Heart left ventricle (tissue), 16 donors: Measurements from ENCODE around the gene MAP6. TPM values are rescaled to one million over a fixed set of nuclear protein-coding genes. Genes with fewer than 3 reads are reported as not detected.

Source experiments
- ATAC-seq, 4 donors: fragments of 200-7000 bp; cut with Tn5 transposase; one replicate each; pipeline ENCODE4 v1.9.1; 2020 to 2022; ENCODE audit warnings: moderate library complexity in 4 of 4, mild to moderate bottlenecking in 3 of 4, moderate number of reproducible peaks in 1 of 4
- DNase-seq, 5 donors: peaks; one replicate each; pipeline ENCODE4 v3.0.0-alpha.2; 2020
- H3K27ac ChIP-seq, 12 donors: fragments of 200-600 bp; sonication (generic) in 4 of 12; one replicate each; pipeline versions ENCODE4 v1.5.0 to v1.8.0; 2016 to 2022; ENCODE audit warnings: mild to moderate bottlenecking in 2 of 12
- H3K27me3 ChIP-seq, 9 donors: fragments of 200-600 bp; sonication (generic) in 2 of 9; one replicate each; pipeline versions ENCODE4 v1.5.1 to v1.8.0; 2016 to 2022; ENCODE audit warnings: mild to moderate bottlenecking in 3 of 9
- H3K36me3 ChIP-seq, 9 donors: fragments of 200-600 bp; sonication (generic) in 2 of 9; one replicate each; pipeline versions ENCODE4 v1.5.0 to v1.8.0; 2018 to 2022; ENCODE audit warnings: mild to moderate bottlenecking in 2 of 9
- H3K4me1 ChIP-seq, 12 donors: fragments of 200-600 bp; sonication (generic) in 4 of 12; one replicate each; pipeline versions ENCODE4 v1.5.0 to v1.8.0; 2016 to 2022; ENCODE audit warnings: mild to moderate bottlenecking in 3 of 12
- H3K4me3 ChIP-seq, 12 donors: fragments of 200-600 bp; sonication (generic) in 4 of 12; one replicate each; pipeline versions ENCODE4 v1.5.0 to v1.8.0; 2017 to 2022; ENCODE audit warnings: mild to moderate bottlenecking in 9 of 12, moderate library complexity in 4 of 12
- H3K9me3 ChIP-seq, 12 donors: fragments of 200-600 bp; sonication (generic) in 4 of 12; one replicate each; pipeline versions ENCODE4 v1.5.0 to v1.8.0; 2016 to 2022; ENCODE audit warnings: mild to moderate bottlenecking in 1 of 12
- POLR2A ChIP-seq, 2 donors: fragments of 450-650 bp; IDR thresholded peaks; one replicate each; pipeline ENCODE4 v1.6.1; 2017; ENCODE audit warnings: antibody characterized with exemption in 2 of 2, mild to moderate bottlenecking in 2 of 2, moderate library complexity in 2 of 2
- WGBS, 4 donors: extraction: QIAGEN DNeasy Blood & Tissue Kit in 2 of 4; methylation state at CpG; one replicate each; pipeline versions ENCODE4 v1.1.5 to v1.1.7; 2013 to 2018; 5-methylcytosine and 5-hydroxymethylcytosine counted together
- intact Hi-C, 10 donors: fragments of 100-400 bp; cut with DNase I; formaldehyde crosslinking; loops; one replicate each; pipeline versions ENCODE4 v1.11.1 to v1.14.2; 2022
- polyA plus RNA-seq, 2 donors: library from polyadenylated mRNA; stranded (reverse); fragments of 200-250 nt; gene quantifications; one replicate each; pipeline ENCODE4 v1.2.3, GENCODE V29; 2013
- total RNA-seq, 9 donors: library from RNA; depleted of rRNA in 2 of 9; stranded (reverse); fragments of >200 nt in 2 of 9; fragmentation: NEBNext Ultra II Directional in 3 of 9; extraction: Animal tissue kit (Norgen Biotek cat#: 25700) in 3 of 9; gene quantifications; one replicate each; pipeline versions ENCODE4 v1.1.0 to v1.2.4, GENCODE V29; 2016 to 2023
- TF ChIP-seq, protein P1 (sequence below), 12 donors: fragments of 200-600 bp; sonication (generic) in 4 of 12; IDR thresholded peaks; one replicate each; pipeline versions ENCODE4 v1.5.0 to v1.8.0; 2018 to 2022; ENCODE audit warnings: antibody characterized with exemption in 12 of 12, mild to moderate bottlenecking in 5 of 12
- donor health status: ischemic (EF 13 %, LVEDD 7.1; RV severe dilation, severe dysfunction).
- donor health status: healthy with polysubstance abuse.
- donor health status: DM: no; HTN: yes; CAD: no.
- donor health status: DM: no; HTN: no; CAD: no.
- donor health status: ischemic (EF 25% LVEDD 6.9; RV normal size, moderate dysfunction).
- donor health status: ischemic (EF 25% LVEDD 5.7; RV mildly dilated, moderate dysfunction).
- donor health status: healthy.
- donor health status: DM: yes; HTN: yes; CAD: no.
- donor health status: ischemic (EF 35%, LVEDD 5.7; RV mildly dilated, moderate dysfunction).
- donor health status: nonischemic (EF 11% LVEDD 7.7; RV severe dilation, severe dysfunction).
- donor health status: DM: yes; HTN: yes; CAD: no.
- donor health status: PGD.
- donor health status: ischemic (EF 29% LVEDD 5.4; RV normal size, mild dysfunction).
- donor health status: nonischemic (EF 23%, LVEDD 6.1; RV moderate dilation, normal function).

MAP6 gene
- total and polyA plus RNA-seq, 11 donors, result 0.98 to 10.0 (median 4.8) TPM

DNA sequence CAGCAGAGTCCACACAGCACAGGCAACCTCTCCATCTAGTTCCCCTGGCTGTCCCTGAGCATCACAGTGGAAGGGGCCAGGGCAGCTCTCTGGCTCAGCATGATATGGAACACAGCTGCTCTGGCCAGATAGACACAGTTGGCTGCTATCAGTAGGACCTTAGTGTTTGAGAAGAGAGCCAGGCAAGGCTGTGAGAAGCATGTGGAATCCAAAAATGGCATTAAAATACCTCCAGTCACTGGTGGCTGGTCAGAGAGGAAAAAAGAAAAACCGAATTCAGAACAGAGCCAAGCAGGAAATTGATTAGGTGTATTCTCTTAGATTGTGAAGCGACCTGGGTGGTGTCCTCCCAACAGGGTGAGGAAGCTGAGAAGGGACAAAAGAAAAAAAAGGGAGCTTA, 78.9 kb downstream of the MAP6 start:
- H3K27ac ChIP-seq, result peak overlapping the region in 2 of 12 donors; percentile 29 to 40
- DNase-seq, result peak in 3 of 5 donors; percentile 48 to 75 (median 58)
- H3K36me3 ChIP-seq, result no peaks in the 10 kb centered on the region
- WGBS, 4 donors, result 25 to 50% (median 34%) methylated on average over 2 of the region's 2 CpGs
- H3K9me3 ChIP-seq, result no peaks in the 10 kb centered on the region
- H3K27me3 ChIP-seq, result no peaks in the 10 kb centered on the region
- intact Hi-C loops, result loop anchor here in 2 of 10 donors (5.0 to 10.0 kb wide), 2 partner anchors 77 to 115 kb away; partner anchors contain the start of gene MAP6 (in 1 of the 2)
- no peak for TF ChIP-seq POLR2A (IDR thresholded peaks at IDR 0.05)
- TF ChIP-seq, protein P1, sequence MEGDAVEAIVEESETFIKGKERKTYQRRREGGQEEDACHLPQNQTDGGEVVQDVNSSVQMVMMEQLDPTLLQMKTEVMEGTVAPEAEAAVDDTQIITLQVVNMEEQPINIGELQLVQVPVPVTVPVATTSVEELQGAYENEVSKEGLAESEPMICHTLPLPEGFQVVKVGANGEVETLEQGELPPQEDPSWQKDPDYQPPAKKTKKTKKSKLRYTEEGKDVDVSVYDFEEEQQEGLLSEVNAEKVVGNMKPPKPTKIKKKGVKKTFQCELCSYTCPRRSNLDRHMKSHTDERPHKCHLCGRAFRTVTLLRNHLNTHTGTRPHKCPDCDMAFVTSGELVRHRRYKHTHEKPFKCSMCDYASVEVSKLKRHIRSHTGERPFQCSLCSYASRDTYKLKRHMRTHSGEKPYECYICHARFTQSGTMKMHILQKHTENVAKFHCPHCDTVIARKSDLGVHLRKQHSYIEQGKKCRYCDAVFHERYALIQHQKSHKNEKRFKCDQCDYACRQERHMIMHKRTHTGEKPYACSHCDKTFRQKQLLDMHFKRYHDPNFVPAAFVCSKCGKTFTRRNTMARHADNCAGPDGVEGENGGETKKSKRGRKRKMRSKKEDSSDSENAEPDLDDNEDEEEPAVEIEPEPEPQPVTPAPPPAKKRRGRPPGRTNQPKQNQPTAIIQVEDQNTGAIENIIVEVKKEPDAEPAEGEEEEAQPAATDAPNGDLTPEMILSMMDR (IDR thresholded peaks at IDR 0.05), result no peak
- ATAC-seq, result peak; percentile 82 to 93 (median 92)
- peaks cover 0 to 22% (median 1%) of the 10 kb centered on the region in 12 donors for H3K4me1 ChIP-seq
- no peak overlapping the region for H3K4me3 ChIP-seq

DNA sequence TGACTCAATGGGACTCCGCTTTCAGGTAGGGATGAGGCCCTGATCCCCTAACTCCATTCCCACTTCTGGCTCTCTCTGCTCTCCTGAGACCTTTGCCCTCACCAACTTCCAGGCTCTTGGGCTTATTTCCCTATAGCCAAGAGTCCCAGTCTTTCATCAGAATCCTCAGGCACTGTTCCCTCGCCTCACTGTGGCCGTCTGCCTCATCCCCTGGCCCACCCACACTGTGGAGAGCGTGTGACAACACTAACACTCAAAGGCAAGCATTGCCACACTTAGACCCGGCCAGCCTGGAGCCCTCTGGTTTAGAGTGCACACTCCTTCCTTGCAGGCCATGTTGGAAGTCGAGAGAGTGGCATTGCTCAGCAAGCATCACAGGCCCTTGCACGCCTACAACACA, 79.8 kb downstream of the MAP6 start:
- DNase-seq (no peak), ATAC-seq (no peak)
- TF ChIP-seq POLR2A (IDR thresholded peaks at IDR 0.05), result no peak
- TF ChIP-seq, protein P1 (IDR thresholded peaks at IDR 0.05), result no peak
- Histone ChIP-seq H3K36me3 (no peaks in the 10 kb centered on the region), H3K9me3 (no peaks in the 10 kb centered on the region), H3K4me3 (no peak overlapping the region), H3K27me3 (no peaks in the 10 kb centered on the region), H3K4me1 (peaks cover 0 to 30% (median 7%) of the 10 kb centered on the region in 12 donors), H3K27ac (peak overlapping the region in 1 of 12 donors; percentile 29)
- intact Hi-C loops, result no loop called here
- WGBS, 4 donors, result 87 to 90% (median 88%) methylated on average over 7 of the region's 7 CpGs

DNA sequence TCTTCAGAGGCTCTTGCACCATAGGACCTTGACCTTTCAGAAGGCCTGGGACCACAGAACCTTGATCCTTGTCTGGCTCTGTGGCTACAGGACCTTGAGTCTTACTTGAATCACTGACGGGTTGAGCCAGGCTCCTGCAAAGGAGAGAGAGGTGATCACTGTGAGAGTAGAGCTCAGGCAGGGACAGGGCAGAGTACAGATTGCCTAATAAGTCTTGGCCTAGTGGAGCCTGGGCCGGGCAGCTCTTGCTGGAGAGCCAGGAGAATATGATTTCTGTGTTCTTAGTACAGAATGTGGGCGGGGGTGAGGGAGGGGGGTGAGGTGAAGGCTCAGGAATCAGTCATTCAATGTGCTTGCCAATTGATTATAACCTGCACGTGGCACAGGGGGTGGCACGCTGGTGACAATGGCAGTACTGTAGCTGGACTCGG, 80.8 kb downstream of the MAP6 start:
- no peaks in the 10 kb centered on the region for H3K36me3 ChIP-seq
- WGBS, 4 donors, result 83 to 97% (median 92%) methylated on average over 6 of the region's 6 CpGs
- TF ChIP-seq, protein P1 (IDR thresholded peaks at IDR 0.05), result no peak
- TF ChIP-seq POLR2A (IDR thresholded peaks at IDR 0.05), result no peak
- no peaks in the 10 kb centered on the region for H3K27me3 ChIP-seq
- peaks cover 0 to 35% (median 11%) of the 10 kb centered on the region in 12 donors for H3K4me1 ChIP-seq
- intact Hi-C loops, result no loop called here
- no peak overlapping the region for H3K4me3 ChIP-seq
- H3K27ac ChIP-seq, result peak overlapping the region in 2 of 12 donors; percentile 28 to 46
- peak in 1 of 4 donors; percentile 18 for ATAC-seq
- H3K9me3 ChIP-seq, result no peaks in the 10 kb centered on the region
- no peak for DNase-seq

DNA sequence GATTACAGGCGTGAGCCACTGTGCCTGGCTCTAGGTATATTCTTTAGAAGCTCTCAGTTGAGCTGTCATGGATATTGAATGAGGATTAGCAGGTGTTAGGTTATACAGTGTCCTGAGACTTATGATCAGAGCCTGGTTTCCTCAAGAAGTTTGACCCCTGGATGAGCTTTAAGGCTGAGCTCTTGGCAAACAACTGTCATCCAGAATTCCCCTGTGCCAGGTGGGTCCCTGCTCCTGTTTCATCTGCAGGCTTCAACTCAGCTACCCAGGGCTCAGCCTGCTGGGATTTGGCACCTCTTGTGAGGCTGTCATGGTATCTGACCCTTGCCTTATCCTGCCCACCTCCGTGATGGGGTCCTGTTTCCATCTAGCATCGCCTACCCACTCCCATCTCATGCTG, 82.4 kb downstream of the MAP6 start:
- intact Hi-C loops, result no loop called here
- ATAC-seq (no peak), DNase-seq (no peak)
- H3K27me3 ChIP-seq, result no peaks in the 10 kb centered on the region
- peaks cover 0 to 49% (median 19%) of the 10 kb centered on the region in 12 donors for H3K4me1 ChIP-seq
- H3K4me3 ChIP-seq, result no peak overlapping the region
- no peaks in the 10 kb centered on the region for H3K36me3 ChIP-seq
- 90 to 96% (median 95%) methylated on average over 3 of the region's 3 CpGs for WGBS, 4 donors
- TF ChIP-seq POLR2A (IDR thresholded peaks at IDR 0.05), result no peak
- TF ChIP-seq, protein P1 (IDR thresholded peaks at IDR 0.05), result no peak
- H3K27ac ChIP-seq, result no peak overlapping the region
- no peaks in the 10 kb centered on the region for H3K9me3 ChIP-seq
